T1000 (cell line): ENCODE measurements around the gene NLGN3.

Source experiments
- DNase-seq: peaks from one replicate; lab custom pipeline; 2025; ENCODE audit warnings: mixed read lengths; lab: John Stamatoyannopoulos, UW

Gene NLGN3

GRCh38 chrX:71214152-71214551, 69.5 kb downstream of the NLGN3 start:
- no peak for DNase-seq

GRCh38 chrX:71214604-71215337, 70.1 kb downstream of the NLGN3 start:
- no peak for DNase-seq

GRCh38 chrX:71215338-71215912, 70.8 kb downstream of the NLGN3 start:
- DNase-seq = no peak

GRCh38 chrX:71216485-71216884, 71.8 kb downstream of the NLGN3 start:
- DNase-seq = no peak

- no peak for DNase-seq
These were observed 72.7 kb downstream of the NLGN3 start for GRCh38 chrX:71217298-71217697.
